HFFc6 (cell line): Measurements from ENCODE around the gene CASKIN1. TPM values are rescaled to one million over a fixed set of nuclear protein-coding genes. Genes with fewer than 3 reads are reported as not detected.

Experiments
- DNase-seq: peaks from one replicate; pipeline ENCODE4 v3.0.0-alpha.2; 2018
- H3K27ac Mint-ChIP-seq: 2 replicates; pipeline ENCODE4 v1.8.0; 2020; ENCODE audit warnings: mild to moderate bottlenecking, mixed read lengths
- H3K27me3 Mint-ChIP-seq: 2 replicates; pipeline ENCODE4 v1.8.0; 2021; ENCODE audit warnings: mild to moderate bottlenecking, moderate library complexity, mixed read lengths; ENCODE audit not compliant: insufficient read depth
- H3K36me3 Mint-ChIP-seq: 2 replicates; pipeline ENCODE4 v1.8.0; 2021; ENCODE audit warnings: low read depth, mixed read lengths
- H3K4me1 Mint-ChIP-seq: 2 replicates; pipeline ENCODE4 v1.8.0; 2020; ENCODE audit warnings: low read depth, mixed read lengths
- H3K4me3 Mint-ChIP-seq: 2 replicates; pipeline ENCODE4 v1.8.0; 2020; ENCODE audit warnings: mild to moderate bottlenecking, moderate library complexity, mixed read lengths
- H3K9me3 Mint-ChIP-seq: 2 replicates; pipeline ENCODE4 v1.8.0; 2020; ENCODE audit warnings: mild to moderate bottlenecking, mixed read lengths
- CTCF ChIP-seq: fragments of 200-600 bp; sonication (generic); IDR thresholded peaks from 2 replicates; pipeline ENCODE4 v1.5.0; 2021; ENCODE audit warnings: antibody characterized with exemption, mild to moderate bottlenecking
- total RNA-seq, 6 experiments: library from RNA; stranded (reverse); fragmentation: NEBNext Ultra II Directional; extraction: Animal tissue kit (Norgen Biotek cat#: 25700); gene quantifications; 2 replicates in 1 of 6; 3 replicates in 5 of 6; pipeline ENCODE4 v1.2.3, GENCODE V29; 2021

CASKIN1 gene
- total RNA-seq, 6 experiments from 2014 or later, result 0.06 to 0.56 (median 0.11) TPM

- Mint-ChIP-seq H3K4me1 (no peaks in the 10 kb centered on the region), H3K27me3 (no peaks in the 10 kb centered on the region; the same call in 1 of the 2 replicates), H3K36me3 (peaks cover 9% of the 10 kb centered on the region), H3K4me3 (no peak overlapping the region), H3K9me3 (no peaks in the 10 kb centered on the region), H3K27ac (no peak overlapping the region)
- TF ChIP-seq CTCF, result no peak
- DNase-seq, result no peak
These were observed 41.2 kb upstream of the CASKIN1 start for GRCh38 chr16:2237493-2238149.

- TF ChIP-seq CTCF, result no peak
- H3K36me3 Mint-ChIP-seq, result peaks cover 4% of the 10 kb centered on the region; the same call in 1 of the 2 replicates
- no peaks in the 10 kb centered on the region for H3K4me1 Mint-ChIP-seq
- H3K27ac Mint-ChIP-seq, result no peak overlapping the region
- no peak overlapping the region for H3K4me3 Mint-ChIP-seq
- no peaks in the 10 kb centered on the region; the same call in 1 of the 2 replicates for H3K27me3 Mint-ChIP-seq
- no peak for DNase-seq
- H3K9me3 Mint-ChIP-seq, result no peaks in the 10 kb centered on the region
These were observed 40.7 kb upstream of the CASKIN1 start for GRCh38 chr16:2237102-2237482.

- H3K9me3 Mint-ChIP-seq, result no peaks in the 10 kb centered on the region
- DNase-seq, result no peak
- peaks cover 4% of the 10 kb centered on the region; the same call in 1 of the 2 replicates for H3K36me3 Mint-ChIP-seq
- no peak within 1 kb of the TSS for H3K27ac Mint-ChIP-seq
- H3K4me3 Mint-ChIP-seq, result no peak within 1 kb of the TSS
- H3K4me1 Mint-ChIP-seq, result no peaks in the 10 kb centered on the region
- TF ChIP-seq CTCF, result no peak
- no peaks in the 10 kb centered on the region; the same call in none of the 2 replicates for H3K27me3 Mint-ChIP-seq
These were observed 40.1 kb upstream of the CASKIN1 start, which contains the start of gene DNASE1L2 for GRCh38 chr16:2236337-2237101. Gene DNASE1L2, plus strand, starts transcription at chr16:2236444. Its CDS starts 373 bp downstream, at chr16:2236817.

- no peak for DNase-seq
- no peak for TF ChIP-seq CTCF
- no peaks in the 10 kb centered on the region for H3K4me1 Mint-ChIP-seq
- no peaks in the 10 kb centered on the region; the same call in none of the 2 replicates for H3K27me3 Mint-ChIP-seq
- H3K4me3 Mint-ChIP-seq, result no peak overlapping the region
- peaks cover 4% of the 10 kb centered on the region; the same call in 1 of the 2 replicates for H3K36me3 Mint-ChIP-seq
- H3K9me3 Mint-ChIP-seq, result no peaks in the 10 kb centered on the region
- H3K27ac Mint-ChIP-seq, result no peak overlapping the region
These were observed 39.4 kb upstream of the CASKIN1 start for GRCh38 chr16:2235695-2236336.

- TF ChIP-seq CTCF, result no peak
- Mint-ChIP-seq H3K27me3 (no peaks in the 10 kb centered on the region; the same call in none of the 2 replicates), H3K4me1 (no peaks in the 10 kb centered on the region), H3K9me3 (no peaks in the 10 kb centered on the region), H3K36me3 (peaks cover 4% of the 10 kb centered on the region; the same call in 1 of the 2 replicates), H3K27ac (no peak overlapping the region), H3K4me3 (no peak overlapping the region)
- DNase-seq, result no peak
These were observed 38.8 kb upstream of the CASKIN1 start for GRCh38 chr16:2235234-2235651.
